Measurements from ENCODE around the gene IFNA16.
"Not testable (repeated sequence)": the region's sequence is repeated elsewhere in the genome, so short reads cannot be mapped to it uniquely, and the experiment has no call there.

The IFNA16 gene

DNA sequence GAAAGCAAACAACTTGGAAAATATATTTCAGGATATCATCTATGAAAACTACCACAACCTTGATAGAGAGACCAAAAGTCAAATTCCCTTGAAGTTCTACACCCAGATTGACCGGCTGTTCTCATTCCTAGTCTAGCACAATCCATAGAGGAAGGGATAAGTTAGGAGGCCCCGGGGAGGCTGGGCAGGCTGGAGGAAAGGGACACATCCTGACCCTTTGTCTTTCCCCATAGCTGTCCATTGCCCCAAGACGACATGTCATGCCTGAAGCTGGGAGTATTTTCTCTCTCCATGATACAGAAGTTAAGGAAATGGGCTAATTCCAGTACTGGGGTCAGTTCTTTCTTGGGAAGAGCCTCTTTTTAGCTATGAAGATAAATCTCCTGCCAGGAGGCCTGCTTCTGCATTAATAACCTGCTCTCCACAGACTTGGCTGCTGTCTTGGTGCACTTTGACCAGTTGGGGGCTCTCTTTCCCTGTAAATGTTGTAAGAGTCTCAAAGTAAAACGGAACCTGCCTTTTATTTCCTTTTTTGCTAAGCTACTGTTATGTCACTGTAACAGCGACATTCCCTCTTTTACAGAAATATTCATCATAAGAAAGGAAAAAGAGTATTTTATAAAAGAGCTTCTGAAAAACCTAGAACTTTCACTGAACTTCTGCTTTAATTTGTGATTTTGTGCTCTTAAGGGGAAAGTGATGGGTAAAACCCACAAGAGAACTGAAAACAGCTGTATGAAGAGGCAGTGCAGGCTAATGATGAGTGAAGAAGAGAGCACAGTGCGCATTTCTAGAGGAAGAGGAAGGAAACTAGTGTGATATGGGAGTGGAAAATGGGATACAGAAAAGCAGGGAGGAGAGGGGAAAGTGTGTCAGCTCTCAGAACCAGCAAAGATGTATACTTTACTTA lies 22.0 kb downstream of the IFNA16 start:
- DNase-seq (ENCODE audit: low spot score): peak; percentile 7

GRCh38 chr9:21187487-21187886 lies 29.6 kb downstream of the IFNA16 start, which contains the start of gene IFNA4:
Gene IFNA4, minus strand, starts transcription at chr9:21187587. Its CDS starts 56 bp downstream, at chr9:21187531.
- not testable (repeated sequence) for DNase-seq (ENCODE audit: low spot score)

- peak; percentile 22 for DNase-seq (ENCODE audit: low spot score)
Observed at GRCh38 chr9:21182810-21183736, 34.0 kb downstream of the IFNA16 start.

DNA sequence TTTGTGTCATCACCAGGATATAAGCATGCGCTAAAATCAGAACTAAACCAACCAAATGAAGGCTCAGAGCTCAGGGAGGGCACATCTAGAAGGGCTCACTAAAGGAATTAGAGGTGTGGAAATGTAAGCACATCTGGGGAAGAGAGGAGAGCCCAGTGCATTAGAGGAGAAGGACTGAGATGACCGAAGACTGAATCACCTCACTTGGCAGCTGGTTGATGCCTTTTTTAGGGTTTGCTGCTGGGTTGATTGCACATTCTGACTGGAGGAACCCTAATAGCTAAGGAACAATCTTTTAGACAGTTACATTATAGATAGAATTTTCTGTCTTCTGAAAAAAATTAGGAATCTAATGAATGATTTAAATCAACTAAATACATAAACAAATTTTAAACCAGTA lies 42.4 kb downstream of the IFNA16 start:
- DNase-seq (ENCODE audit: low spot score): no peak

DNA sequence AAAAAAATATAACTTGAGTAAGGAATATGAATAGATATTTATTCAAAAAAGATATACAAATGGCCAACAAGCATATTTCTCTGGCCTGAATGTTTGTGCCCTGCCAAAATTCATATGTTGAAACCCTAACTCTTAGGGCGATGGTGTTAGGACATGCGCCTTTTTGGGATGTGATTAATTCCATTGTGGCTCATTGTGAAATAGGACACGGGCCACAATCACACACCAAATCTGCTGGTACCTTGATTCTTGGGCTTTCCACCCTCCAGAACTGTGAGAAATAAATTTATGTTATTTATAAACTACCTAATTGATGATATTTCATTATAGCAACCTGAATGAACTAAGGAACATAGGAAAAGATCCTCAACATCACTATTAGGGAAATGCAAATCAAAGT lies 45.0 kb downstream of the IFNA16 start:
- no peak for DNase-seq (ENCODE audit: low spot score)

DNA sequence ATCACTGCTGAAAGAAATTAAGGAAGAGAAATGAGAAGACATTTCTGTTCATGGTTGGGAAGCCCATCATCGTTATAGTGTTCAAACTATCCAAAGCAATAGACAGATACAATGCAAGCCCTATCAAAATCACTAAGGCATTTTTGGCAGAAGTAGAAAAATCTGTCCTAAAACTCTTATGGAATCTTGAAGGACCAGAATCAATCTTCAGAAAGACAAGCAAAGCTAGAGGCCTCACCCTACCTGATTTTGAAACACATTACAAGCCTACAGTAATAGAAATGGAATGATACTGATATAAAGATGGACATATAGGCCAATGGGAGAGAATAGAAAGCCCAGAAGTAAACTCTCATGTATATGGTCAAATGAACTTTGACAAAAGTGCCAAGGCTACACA lies 45.8 kb downstream of the IFNA16 start:
- DNase-seq (ENCODE audit: low spot score): no peak

DNA sequence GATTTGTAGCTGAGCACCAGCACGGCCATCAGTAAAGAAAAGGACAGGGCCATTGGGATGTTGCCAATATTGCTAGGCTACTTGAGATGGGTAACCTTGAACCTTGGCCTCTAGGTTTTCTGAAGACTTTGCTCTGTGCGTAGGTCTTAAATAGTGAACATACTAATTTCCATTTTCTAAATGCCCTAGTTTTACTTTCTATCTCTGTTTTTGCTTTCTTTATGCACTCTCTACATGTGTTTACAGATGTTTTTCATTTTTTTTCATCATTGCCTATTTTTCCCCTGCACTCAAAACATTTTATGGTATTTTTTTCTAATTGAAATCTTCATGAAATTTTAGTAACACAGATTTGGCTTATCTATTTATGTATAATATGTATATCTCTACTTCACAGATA lies 50.6 kb downstream of the IFNA16 start, which contains the start of gene IFNA21:
TSS of gene IFNA21 (minus strand) at position 101 of the 400 bp plus-strand sequence. CDS start at position 53, 48 bp downstream.
- DNase-seq (ENCODE audit: low spot score): not testable (repeated sequence)
